Nucleus accumbens (tissue), 56 donors: Measurements from ENCODE around the gene PHC2.

Source experiments
- DNase-seq, 56 donors: peaks; one replicate each; lab custom pipeline; 2025; lab: John Stamatoyannopoulos, UW

PHC2 gene

DNA sequence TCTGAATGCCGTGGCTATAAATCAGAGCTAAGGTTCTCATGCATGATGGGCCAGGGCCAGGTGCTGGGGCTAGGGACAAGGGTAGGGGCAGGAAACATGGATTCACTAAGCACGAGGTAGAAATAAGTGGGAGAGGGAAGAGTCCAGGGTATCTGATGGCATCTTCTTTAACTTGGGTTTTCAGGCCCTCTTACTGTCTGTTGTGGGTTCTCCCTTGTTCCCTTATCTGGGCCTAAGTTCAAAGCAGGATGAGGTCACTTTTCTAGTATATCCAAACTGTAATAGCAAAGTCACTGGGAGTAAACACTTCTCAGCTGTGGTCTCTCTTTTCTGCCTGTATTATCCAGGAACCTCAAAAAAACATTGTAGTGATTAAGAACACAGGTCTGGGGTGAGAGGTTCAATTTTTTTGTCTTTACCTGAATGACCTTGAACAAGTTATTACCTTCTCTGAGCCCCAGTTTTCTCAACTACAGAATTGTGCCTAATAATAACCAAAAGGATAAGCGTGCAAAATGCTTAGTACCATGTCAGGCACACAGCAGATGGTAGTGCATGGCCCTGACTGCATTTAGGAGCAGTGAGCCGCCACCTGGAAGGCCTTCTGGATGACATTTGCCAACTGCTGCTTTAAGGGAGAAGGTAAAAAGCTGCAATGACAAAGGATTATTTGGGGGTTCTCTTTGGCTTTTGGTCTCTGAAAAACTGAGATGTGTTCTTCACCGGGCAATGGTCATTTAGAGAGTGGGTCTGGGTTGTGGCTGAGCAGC, 56.4 kb downstream of the PHC2 start:
- no peak for DNase-seq

GRCh38 chr1:33373606-33374005, 57.3 kb downstream of the PHC2 start:
- no peak for DNase-seq

GRCh38 chr1:33372677-33373076, 58.2 kb downstream of the PHC2 start:
- DNase-seq, result no peak

GRCh38 chr1:33372162-33372561, 58.7 kb downstream of the PHC2 start:
- no peak for DNase-seq

GRCh38 chr1:33371334-33371733, 59.6 kb downstream of the PHC2 start:
- no peak for DNase-seq

DNA sequence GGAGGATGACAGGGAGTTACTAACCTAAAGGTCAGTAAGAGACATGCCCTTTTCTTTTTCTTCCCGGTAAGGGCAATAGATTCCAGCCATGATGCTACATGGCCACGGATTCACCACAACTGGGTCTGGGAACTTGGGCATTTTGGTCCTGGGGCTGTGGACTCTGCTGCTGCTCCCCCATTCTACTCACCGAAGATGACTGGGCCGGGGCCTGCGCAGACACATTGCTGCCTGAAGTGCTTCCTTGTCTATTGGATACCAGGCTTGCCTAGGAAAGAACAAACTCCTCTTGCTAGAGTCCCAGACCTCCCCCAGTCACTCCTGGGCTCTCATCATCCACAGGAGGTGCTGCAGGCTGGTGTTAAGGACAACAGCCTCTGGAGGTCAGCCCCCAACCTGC, 60.1 kb downstream of the PHC2 start:
- no peak for DNase-seq

- DNase-seq, result peak in 2 of 56 donors; percentile 26 to 28
Observed at GRCh38 chr1:33370301-33370700, 60.6 kb downstream of the PHC2 start.

- no peak for DNase-seq
Observed at GRCh38 chr1:33369764-33370163, 61.1 kb downstream of the PHC2 start.

DNA sequence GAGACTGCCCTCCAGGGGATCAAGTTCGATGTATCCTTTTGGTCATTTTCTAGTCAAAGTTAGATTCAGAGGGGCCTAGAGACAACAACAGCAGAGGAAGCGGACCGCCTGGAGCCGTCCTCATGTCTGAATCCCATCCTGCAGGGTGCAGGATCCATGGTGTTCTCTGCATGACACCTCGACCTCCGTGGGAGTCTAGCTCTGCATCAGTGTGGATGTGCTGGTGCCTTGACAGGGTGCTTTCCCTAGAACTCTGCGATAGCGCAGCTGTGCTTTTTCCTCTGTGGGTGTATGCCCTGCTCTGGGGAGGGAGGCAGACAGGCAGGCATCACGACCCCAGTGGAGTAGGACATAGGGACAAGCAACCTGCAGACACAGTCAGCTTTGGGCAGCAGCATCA, 61.8 kb downstream of the PHC2 start:
- no peak for DNase-seq

DNA sequence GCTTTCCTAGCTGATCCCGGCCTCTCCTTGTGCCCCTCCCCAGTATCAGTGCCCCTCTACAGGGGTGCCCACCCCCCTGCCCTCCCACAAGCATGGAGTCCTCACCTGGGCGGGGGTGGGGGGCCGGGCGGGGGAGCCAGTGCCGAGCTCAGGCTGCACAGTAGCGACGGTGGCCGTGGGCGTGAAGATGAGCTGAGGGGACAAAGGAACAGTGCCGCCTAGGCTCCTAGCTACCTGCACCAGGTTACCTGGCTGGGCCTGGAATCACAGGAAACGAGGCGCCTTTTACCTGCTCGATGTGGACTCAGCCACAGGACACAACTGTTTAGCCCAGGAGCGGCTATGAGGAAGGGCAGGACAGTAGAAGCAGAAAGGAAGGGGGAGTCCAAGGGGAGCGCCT, 62.5 kb downstream of the PHC2 start:
- DNase-seq, result peak in 1 of 56 donors; percentile 36

- DNase-seq, result peak in 53 of 56 donors; percentile 46 to 93 (median 80)
Observed at GRCh38 chr1:33367485-33368405, 63.1 kb downstream of the PHC2 start.

GRCh38 chr1:33366762-33367484, 64.0 kb downstream of the PHC2 start:
- DNase-seq, result peak in 4 of 56 donors; percentile 17 to 49 (median 29)

GRCh38 chr1:33365560-33365997, 65.3 kb downstream of the PHC2 start:
- DNase-seq, result peak in 13 of 56 donors; percentile 15 to 49 (median 25)

GRCh38 chr1:33364565-33364918, 66.4 kb downstream of the PHC2 start:
- peak in 6 of 56 donors; percentile 33 to 65 (median 50) for DNase-seq

- peak in 49 of 56 donors; percentile 35 to 85 (median 67) for DNase-seq
Observed at GRCh38 chr1:33363470-33363861, 67.4 kb downstream of the PHC2 start.

GRCh38 chr1:33363021-33363420, 67.9 kb downstream of the PHC2 start:
- DNase-seq, result no peak

- DNase-seq, result no peak
Observed at GRCh38 chr1:33361532-33362235, 69.2 kb downstream of the PHC2 start.

GRCh38 chr1:33360367-33360766, 70.5 kb downstream of the PHC2 start:
- DNase-seq, result no peak

DNA sequence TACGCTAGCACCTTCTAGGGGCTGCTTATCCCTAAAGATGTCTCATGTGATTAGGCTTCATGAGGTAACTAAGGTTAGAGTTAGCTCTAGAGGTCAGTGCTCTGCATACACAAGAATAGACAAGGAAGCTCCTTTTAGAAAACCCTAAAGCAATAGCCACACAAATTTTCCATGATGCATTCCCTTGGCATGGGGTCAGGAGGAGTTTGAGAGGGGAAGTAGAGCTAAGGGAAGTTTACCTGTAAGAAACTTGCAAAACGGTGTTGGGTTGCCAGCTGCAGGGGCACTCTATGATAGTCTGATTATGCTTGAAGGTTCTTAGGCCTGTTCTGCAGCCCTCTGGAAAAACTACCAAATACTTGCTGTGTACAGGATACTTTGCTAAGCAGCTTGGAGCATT, 71.0 kb downstream of the PHC2 start:
- no peak for DNase-seq
